Activated T-cell treated with anti-CD3 and anti-CD28 coated beads for 24 hours (primary cell): ENCODE measurements around the gene CABCOCO1.

Experiments
- DNase-seq: peaks from one replicate; pipeline ENCODE4 v3.0.0-alpha.2; 2020; ENCODE audit warnings: low read depth

CABCOCO1 gene

DNA sequence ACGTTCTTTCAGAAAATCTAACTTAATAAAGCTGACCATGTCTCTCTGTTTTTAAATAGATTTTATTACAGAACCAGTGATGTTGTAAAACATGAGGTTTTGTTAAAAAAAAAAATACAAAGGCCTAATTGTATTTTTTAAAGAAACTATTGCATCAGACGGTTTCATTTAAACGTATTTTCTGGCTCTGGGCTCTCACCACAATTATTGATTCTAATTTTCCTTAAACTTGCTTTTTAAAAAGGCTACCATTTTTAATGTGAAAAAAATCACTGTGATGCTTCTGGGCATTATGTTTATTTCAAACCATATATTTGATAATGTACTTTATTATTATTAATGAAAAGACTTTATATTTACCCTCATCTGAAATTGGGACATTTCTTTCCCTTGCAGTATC is 94.3 kb downstream of the CABCOCO1 start:
- no peak for DNase-seq

DNA sequence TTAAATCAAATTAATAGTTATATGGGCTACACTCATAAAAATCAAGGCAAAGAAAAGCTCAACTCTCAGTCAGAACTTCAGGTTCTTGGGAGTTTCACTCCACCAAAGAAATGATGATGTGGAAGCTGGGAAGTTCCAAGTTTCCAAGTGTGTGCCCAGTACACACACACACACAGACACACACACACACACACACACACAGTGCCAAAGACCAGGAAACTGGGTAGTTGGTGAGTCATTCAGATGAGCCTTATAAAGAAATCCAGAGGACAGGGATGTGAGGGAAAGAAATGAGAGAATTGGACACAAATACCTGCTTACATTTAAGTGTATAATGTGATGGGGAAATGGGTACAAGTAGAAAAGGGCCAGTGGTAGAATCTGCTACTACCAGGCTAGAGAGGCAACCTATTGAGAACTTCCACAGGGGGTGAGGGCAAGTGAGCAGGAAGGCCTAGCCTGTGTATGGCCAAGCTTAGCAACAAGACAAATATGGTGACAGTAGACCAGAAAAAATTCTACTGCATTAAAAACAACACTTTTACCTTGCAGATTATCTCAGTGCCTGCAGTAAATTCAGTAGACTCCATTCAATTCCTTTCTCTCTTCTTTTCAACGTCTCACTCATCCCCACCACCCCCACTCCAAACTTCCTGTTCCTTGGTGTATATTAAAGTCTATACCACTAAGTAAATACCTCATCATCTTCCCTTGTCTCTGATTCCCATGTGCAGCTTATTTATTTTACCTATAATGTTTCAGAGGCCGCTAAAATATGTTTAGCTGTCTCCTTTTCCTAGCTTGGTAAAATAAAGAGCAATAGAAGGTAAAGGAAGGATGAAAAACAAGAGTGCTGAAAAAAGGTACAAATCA is 95.0 kb downstream of the CABCOCO1 start:
- DNase-seq = no peak

DNA sequence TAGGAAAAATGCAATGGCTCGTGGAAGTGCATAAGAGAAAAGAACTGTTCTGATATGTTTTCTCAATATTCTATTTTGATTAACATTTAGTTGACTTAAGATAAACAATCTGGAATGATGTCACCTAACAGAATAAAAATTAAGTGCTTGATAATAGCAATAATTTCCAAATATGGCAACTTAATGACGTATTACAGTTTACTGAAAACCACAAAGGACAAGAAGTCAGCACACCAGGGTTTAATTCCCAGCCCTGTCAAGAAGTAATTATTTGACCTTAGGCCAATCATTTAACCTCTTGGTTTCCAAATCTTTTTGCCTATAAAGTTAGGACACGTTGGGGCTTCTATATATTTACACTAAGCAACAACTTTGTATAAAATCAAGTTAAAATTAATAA is 95.7 kb downstream of the CABCOCO1 start:
- DNase-seq = no peak

DNA sequence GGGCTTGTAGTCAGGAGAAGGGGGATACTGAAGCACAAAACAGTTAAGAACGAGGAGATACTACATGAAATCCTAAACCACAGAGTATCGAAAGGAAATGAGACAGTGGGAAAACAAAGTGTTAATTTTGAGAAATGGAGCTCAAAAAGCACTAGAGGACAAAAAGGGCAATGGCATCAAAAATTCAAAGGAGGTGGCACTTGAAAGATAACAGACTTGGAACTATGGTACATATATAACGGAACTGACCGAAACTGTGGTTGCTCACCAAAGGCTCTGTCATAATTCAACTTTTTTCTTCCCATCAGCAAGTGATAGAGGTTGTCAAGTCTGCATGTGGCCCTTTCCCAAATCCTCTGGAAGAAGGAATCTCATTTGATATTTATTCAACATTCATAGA is 97.0 kb downstream of the CABCOCO1 start:
- DNase-seq = no peak

DNA sequence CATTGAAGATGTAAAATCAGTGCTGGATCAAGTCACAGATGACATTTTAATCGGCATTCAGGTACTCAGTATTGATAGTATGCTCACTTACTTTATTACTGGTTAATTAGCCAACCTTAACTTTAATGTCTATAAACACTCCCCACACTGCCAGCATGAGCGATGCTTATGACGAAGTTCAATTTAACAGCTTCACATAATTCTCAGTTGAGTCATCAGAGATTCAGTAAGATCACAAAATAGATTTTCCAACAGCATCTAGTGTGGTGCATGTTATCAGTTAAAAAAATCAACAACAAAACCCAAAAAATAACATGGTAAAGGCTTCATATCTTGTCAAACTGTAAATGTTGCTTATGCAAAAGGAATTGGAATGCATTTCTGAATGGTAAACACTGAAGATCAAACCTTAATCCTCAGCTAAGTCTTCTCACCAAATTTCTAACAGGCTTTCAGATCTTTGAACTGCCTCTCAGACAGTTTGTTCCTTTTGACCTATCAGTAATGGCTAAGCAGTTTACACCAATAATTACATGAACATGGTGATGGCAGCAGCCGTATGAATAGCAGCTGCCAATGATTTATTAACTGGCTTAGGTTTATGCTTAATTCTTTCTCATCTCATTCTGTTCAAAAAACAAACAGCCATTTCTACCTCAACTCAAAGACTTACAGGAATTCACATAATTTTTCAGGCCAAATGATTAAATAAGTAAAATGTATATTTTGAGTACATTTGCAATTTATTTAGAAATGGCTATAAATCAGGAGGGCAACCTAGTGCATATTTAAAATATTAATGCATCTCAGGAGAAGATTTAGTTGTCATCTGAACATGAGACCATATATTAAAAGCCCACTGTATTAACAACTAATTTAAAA is 98.5 kb downstream of the CABCOCO1 start:
- no peak for DNase-seq

DNA sequence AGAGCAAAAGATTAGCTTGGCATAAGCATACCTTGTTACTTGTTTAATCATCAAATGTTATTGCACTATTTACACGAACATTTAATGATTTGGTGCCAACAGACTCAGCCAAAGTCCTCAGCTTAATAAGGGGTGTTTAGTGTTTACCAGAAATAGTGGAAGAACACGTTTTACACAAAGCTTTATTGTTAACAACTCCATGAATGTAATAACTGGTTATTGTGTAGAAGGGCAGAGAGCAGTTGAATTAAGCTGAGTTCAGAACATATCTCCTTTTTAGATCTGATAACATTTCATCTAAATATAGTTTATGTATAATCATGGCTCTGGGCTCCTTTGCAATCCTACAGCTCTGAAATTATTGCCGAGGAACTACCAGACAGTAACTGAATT is 99.1 kb downstream of the CABCOCO1 start:
- no peak for DNase-seq

DNA sequence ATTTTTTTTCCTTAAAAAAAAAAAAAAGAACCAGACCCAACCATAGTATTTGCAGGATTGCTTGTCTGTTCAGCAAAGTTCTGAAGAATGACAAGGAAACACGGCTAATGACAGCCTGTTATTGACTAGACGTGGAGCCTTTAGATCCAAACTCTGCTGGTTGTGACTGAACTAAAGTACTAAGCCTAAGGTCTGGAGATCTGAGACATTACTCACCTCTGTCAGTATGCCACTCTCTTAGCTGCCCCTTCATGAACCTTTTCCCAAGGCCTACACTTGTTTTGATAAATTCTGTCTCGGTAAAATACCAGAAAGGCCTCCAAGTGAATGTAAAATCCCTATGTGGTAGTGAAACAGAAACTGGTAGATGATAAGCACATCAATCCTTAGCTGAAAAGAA is 101.0 kb downstream of the CABCOCO1 start:
- no peak for DNase-seq

DNA sequence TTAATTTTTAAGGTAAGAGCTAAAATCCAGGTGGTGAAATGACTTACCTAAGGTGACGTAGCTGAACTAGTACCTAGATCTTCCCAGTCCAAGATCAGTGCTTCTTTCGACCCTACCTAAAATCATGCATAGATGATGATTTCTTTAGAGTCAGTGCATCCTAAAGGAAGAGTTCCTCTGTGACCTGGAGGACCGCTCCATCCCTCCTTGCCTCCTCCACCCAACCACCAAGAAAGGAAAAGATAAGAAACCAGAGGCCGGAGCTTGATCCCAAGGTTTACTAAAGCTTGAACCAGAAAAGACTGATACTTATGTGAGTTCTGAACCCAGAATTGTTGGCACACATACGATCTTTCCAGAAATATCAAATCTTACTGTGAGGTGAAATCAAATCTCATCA is 101.8 kb downstream of the CABCOCO1 start:
- no peak for DNase-seq

DNA sequence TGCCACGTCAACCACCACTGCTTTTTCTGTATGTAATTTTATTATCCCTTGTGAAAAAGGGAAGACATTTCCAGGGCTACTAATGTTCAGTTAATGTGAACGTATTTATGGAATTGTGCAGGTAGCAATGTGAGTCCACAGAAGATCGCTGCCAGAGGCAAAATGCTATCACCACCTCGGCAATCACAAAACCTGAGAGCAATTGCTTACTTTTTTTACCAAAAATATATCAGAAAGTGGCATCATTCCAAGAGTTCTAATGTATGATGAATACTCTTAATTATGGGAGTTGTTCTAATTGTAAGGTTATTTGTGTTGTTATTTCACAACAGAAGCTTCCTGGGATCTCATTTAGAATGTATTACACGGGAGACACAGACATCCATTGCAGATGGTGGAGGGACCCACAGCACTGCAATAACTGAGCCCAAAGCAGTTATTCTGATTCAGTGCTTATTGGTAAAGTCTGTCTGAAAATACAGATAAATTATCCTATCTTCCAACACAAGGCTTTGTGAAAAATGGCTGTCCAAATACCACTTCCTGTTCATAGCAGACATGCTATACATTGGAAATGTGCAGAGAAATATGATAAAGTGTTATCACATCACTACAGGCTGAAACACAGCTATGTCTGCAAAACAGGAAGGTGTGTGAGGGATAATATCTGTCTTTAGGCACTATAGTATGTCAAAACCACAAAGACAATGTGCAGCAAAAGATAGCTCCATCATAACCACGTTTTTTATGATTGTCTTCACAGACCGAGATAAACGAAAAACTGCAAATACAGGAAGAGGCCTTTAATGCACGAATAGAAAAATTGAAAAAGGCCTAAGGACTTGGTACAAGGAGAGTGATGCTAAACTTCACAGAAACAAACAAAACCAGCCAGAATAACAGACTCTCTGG is 102.7 kb downstream of the CABCOCO1 start:
- no peak for DNase-seq

DNA sequence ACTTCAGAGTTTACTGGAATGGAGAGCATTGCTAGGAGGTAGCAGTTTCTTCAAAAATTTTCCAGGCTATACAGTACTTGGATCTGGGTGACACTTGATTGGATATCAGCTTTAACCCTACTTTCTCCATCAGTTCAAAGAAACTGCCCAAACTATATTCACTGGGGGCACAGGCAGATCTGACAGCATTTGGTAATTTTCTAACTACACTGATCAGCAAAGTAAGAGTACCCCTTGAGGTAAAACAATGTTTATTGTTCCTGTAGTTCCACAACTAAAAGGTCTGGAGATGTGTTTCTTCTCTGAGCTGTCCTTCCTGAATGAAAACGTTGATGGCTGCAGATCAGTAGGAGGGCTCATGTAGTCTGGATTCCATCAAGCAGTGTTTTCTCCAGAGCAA is 104.2 kb downstream of the CABCOCO1 start:
- no peak for DNase-seq

DNA sequence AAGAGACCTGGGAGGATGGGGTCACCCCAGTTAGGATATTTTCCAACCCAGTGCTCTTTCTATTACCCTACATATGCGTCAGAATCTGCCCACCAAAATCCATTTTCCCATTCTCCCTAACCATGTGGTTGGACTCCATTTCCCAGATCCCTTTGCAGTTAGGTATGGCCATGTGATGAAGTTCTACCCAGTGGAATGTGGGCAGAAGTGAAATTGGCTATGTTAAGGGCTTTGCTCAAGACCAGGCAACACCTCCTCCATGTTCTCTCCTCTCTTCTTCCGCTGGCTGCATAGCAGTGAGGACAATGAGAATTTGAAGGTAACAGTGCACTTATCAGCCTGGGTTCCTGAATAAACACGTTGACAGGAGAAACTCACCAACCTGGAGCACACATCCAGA is 111.3 kb downstream of the CABCOCO1 start:
- DNase-seq = no peak

DNA sequence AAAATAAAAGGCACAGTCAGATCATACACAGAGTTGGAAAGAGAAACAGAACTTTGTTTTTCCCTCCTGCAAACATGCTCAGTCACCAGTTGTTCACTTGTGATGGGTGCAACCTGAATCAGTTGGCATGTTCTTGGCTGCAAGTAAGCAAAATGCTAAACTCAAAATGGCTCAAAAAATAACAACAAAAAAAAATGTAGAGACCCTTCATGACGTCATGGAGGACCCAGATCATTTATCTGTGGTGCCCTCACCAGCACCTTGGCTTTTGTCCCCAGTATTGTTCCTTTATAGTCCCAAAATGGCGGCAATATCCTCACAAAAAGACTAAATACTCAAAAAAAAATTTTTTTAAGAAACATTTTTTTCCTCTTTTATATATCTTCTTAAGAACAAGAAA is 112.4 kb downstream of the CABCOCO1 start:
- DNase-seq = no peak

DNA sequence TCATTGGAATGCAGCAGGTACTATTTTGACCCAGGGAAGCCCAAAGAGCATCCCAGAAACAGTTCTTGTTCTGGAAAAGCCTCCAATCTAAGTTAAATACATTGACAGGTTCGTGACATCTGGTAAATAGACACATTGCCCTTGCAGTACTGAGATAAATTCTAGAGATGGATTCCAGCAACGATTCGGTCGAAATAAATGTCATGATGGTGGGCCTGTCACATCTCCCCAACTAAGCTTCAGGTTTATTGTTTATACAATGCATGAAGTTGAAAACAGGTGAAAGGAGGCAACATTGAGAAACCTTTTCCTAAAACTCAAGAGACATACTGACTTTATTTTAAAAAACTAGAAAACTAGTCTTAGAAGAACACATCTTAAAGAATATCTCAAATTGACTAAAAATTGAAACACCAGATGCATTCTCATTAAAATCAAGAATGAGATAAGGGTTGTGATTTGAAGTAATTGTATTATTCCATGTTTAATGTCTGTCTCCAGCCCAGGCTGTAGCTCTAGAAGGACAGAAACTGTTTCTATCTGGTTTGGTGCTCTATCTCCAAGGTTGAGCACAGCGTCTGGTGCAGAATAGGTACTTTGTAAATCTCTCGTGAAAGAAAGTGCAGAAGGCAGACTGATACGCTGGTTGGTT is 114.0 kb downstream of the CABCOCO1 start:
- no peak for DNase-seq

DNA sequence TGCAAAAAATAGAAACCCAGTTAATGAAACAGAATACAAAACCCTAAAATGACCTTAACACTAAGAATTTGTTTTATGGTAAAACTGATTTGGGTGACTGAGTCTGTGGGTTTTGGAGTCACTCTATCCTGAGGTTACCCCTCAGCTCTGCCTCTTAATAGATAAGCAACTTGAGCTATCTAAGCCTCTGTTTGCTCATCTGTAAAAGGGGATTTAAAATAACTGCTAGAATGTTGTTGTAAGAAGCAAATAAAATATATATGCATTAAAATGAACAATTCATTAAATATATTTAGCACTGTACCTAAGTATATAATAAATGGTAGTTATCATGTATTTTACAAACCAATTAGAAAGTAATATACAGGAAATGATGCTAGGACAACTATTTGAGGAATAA is 115.4 kb downstream of the CABCOCO1 start:
- DNase-seq = no peak

DNA sequence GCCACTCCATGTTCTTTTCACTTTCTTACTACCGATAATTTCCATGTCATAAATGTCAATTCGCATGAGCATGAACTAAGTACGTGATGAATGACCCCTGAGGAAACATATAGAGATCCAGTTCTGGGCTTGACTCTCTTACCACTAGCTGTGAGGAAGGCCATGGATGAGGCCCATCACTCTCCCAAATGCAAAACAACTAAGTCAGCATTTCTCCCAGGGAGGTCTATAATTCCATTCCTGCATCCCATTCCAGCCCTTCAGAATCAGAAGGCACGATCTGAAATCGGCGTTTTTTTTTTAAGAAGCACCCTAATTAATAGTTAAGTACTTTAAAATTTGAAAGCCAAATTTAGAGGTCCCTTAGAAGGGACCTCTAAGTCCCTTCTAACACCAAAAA is 116.5 kb downstream of the CABCOCO1 start:
- no peak for DNase-seq

DNA sequence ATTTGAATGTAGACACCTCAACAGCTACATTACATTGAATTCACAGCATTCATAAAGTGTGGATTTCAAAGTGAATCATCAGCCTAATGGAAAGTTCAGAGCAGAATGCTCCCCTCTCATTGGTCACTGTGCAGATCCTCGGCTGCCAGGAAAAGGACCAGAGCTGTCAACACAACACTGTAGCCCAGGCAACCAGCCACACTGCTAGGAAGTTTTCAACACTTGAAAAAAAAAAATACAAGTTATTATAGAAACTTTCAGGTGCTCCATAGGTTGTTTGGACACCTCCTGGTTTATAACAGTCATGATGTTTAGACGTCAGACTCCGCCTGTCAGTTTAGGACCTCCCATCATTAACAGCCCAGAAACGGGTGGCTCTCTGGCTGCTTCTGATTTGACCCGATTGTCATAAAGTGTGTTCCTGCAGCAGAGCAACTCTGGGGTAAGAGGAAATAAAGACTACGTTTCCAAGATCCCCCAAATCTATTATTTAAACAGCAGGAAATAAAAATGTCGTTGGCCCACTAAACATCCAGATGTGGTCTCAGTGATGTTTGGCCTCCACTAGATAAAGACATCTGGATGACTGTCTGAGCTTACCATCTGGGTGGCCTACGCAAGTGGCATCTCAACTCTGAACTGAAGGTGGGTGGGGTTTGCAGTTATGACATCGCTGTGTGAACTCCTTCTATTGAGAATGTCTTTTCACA is 117.4 kb downstream of the CABCOCO1 start:
- DNase-seq = no peak

DNA sequence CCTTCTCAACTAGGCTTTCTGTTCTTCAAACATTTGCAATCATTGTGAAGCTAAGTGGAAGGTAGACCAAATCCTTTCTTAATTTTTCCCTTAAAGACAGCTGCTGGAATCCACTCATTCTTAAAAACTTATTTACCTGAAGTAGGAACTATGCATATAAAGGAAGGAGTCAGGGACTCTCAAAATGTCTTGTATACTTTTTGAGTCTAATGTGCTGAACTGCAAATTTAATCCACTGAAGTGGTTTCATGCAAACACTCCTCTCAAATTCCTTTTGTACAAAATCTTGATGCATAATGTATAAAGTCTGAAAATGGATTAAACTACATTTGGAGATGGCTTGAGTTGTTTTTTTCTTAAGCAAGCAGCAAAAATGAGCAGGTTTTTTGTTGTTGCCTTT is 118.0 kb downstream of the CABCOCO1 start:
- DNase-seq = no peak

DNA sequence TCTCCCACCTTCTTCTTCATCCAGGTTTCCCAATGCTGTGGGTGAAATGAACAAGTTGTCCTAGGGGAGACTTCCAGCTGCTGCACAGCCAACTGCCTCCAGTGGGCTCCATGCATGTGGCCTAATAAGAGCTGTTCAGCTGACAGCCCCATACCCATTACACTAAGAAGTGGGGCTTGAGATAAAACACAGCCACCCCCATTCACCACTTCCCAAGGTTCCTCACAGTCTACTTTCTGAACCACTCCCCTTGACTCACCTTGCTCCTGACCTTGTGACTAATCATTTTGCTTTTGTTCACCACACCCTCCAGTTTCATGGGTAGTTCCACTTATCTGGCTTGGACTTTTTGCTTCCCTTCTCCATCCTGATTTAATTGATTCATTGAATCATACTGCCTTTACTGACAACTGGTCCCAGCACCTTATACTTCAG is 119.3 kb downstream of the CABCOCO1 start:
- DNase-seq = no peak

DNA sequence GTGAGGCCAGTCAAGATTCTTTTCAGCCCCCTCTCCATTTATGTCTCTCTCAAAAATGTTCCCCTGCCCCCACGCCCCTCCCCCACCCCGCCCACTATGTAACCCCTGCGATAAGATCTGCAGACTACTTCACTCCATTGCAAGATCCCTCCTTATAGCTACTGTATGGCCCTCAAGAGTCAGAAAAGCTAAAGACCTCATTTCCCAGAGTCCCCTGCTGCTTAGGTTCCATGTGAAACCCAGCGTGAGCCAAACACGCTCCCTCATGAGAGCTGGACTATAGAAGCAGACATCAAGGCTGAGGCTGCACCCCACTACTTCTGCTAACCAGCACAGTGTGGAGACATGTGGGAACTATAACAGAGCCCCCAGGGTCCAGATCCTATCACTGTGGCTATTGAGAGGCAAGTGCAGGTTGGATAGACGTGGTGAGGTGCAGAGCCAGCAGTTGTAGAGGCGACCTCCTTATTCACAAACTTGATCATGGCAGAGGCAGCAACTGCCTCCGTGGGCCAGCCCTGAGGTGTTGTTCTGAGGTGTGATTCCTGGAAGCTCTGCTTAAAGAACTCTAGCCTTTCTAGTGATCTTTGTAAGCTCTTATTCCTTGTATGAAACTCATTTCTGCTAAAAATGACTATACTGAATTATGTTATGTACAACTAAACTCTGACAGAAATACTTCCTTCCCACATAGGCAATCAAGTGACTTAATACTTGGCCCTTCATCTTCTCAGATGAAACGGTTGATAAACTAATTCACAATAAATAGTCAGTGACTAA is 121.8 kb downstream of the CABCOCO1 start:
- DNase-seq = no peak

DNA sequence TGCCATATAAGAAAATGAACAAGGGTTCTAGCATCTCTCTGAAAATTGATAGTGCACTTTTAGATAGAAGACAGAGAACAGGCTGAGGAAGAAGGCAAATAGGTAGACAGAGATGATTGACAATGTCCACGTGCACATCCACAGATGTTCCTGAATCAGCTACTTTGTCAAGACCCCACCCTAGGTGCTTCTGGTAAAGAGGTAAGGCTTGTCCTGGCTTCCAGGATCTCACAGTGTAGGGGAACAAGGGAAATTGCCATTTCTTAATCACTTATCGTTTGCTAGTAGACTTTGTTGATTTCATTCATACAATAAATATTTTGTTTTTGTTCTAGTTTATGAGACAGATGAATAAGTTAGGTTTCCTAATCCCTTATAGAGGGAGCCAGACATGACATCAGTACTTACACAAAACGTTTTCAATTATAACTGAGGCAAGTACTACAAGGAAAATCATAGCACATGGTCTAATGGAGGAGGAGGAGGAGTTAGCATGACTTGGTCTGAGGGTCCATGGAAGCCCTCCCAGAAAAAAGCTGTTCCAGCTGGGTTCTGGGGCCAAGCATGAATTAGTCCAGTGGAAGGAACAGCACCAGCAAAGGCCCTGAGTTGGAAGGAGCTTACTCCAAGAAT is 122.9 kb downstream of the CABCOCO1 start:
- no peak for DNase-seq
